HG02938 (cell line): ENCODE data around the gene ERCC6.

Experiments
- ATAC-seq: cut with Tn5 transposase; IDR thresholded peaks from one replicate; pipeline ENCODE4 v1.9.1; 2021; ENCODE audit warnings: mild to moderate bottlenecking, moderate library complexity; ENCODE audit not compliant: unreplicated experiment

ERCC6 gene

DNA sequence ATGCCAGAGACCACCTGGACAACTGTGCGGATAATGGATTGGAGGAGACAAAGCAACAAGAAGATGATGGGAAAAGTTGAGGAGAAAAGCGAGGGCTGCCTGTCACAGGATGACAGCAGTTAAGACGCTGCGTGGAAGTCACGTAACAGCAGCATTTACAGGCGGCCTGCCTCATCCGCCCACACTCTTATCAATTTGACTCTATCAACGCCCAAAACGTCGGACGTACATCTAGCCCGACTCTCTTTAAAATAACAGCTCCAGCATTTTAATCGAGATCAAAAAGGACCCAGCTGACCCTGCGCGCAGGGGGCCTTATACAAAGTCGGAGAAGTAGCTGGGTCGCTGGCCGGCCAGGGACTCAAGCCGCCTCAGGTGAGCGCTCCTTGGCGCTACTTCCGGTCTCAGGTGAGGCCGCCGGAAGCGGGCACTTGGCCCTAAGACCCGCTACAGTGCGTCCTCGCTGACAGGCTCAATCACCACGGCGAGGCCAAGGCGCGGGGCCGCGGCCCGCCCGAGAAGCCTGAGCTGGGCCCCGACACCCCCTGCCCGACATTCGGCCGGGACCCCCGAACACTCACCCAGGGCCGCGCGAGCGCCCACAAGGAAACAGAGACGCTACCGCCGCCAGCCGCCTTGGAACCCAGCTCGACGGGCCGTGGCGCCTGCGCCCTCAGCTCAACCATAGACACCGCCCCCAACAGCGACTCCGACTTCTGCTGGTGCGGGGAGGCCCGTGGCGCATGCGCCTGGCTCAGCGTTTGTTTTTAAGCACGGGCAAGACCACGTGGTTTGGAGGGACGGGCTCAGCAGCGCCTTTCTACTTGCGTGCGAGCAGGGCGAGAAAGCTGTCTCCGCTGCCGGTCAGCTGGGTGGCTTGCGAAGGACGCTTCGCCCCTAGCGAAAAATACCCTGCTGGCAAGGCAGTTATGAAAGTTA lies at the start of gene ERCC6:
Gene ERCC6 (minus strand): TSS at position 741 of the 939 bp plus-strand sequence.
- peak; percentile 82 for ATAC-seq

DNA sequence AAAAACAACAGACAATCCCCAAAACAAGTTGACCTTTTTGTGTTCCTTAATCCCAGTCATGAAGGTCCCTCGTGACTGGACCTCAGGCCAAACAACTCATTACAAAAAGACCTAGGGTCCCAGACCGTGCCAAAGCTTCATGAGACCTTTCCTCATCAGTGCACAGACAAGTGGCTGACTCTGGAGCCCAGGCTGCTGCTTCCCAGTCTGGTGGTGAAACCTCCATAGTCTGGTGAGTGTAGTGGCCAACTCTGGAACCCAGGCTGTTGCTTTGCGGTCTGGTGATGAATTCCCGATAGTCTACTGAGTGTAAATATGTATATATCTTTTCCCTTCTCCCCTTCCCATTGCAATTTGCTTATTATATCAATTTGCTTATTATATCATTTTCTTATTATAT lies 49.1 kb upstream of the ERCC6 start:
- no peak for ATAC-seq

DNA sequence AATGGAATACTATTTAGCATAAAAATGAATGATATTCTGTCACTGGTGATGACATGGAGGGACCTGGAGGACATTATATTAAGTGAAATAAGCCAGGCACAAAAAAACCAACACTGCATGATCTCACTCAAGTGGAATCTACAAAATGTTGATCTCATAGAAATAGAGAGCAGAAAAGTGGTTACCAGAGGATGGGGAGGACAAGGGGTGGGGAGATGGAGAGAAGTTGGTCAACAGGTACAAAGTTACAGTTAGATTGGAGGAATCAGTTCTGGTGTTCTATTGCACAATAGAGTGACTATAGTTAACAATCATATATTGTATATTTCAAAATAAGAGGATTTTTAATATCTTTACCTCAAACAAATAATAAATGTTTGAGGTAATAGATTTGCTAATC lies 46.5 kb upstream of the ERCC6 start:
- no peak for ATAC-seq

DNA sequence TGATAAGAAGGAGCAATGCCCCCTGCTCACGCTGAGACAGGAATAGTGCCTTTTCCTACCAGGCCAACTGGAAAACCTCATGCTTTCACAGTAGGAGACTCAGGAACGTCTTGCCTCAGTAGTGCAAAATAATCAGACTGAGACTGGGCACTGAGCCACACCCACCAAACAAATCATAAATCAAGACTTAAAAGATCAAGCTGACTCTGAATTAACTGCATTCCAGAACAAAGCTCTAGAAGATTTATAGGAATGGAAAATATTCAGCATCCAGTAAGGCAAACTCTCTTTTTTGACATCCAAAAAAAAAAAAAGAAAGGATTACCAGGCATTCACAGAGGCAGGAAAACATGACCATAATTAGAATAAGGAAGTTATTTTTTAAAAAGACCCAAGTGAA lies 40.7 kb upstream of the ERCC6 start:
- ATAC-seq = no peak

DNA sequence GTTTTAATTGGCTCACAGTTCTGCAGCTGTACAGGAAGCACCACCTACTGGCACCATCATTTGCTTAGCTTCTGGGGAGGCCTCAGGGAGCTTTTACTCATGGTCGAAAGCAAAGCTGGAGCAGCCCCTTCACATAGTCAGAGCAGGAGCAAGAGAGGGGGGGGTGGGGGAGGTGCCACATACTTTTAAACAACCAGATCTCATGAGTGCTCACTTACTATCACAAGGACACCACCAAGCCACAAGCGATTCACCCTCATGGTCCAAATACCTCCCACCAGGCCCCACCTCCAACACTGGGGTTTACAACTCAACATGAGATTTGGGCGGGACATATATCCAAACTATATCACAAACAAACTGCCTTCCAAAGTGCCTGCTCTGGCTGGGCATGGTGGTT lies 39.5 kb upstream of the ERCC6 start:
- ATAC-seq = no peak

DNA sequence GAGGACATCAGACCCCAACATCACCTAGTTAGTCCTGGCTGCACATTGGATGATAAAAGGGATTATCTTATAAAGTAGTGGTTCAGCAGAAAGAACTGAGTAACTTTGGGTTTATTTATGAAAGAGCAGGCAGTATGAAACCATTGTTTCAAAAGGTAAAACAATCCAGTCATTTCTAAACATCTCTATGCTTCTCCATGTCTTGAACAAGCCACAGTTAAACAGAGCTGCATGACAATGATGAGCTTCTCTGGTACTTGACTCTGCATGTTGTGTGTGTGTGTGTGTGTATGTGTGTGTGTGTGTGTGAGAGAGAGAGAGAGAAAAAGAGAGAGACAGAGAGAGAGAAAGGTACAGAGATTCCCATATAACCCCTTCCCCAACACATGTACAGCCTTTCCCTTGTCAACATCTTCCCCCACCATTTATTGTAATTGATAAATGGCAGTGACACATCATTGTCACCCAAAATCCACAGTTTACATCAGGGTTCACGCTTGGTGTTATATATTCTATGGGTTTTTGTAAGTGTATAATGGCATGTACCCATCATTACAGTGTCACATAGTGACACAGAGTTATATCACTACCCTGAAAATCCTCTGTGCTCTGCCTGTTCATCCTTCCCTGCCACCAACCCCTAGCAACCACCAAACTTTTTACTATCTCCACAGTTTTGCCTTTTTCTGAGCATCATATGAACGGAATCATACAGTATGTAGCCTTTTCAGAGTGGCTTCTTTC lies 38.4 kb upstream of the ERCC6 start:
- ATAC-seq = no peak

DNA sequence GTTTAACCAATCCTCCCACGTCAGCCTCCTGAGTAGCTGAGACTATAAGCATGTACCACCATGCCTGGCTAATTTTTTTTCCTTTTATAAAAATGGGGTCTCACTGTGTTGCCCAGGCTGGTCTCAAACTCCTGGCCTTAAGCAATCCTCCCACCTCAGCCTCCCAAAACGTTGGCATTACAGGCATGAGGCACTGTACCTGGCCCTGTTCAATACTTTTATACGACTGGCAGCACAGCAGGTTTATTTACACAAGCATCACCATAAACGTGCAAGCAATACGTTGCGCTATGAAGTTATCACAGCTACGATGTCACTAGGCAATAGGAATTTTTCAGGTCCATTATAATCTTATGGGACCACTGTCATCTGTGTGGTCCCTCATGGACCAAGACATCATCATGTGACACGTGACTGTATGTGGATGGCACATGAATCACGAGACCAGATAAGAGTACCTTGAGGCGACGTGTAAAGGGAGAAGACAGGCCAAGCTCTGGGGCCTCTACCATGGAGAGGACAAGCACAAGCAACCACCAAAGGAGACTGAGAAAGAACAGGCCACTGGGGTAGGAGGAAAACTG lies 36.7 kb upstream of the ERCC6 start:
- no peak for ATAC-seq

DNA sequence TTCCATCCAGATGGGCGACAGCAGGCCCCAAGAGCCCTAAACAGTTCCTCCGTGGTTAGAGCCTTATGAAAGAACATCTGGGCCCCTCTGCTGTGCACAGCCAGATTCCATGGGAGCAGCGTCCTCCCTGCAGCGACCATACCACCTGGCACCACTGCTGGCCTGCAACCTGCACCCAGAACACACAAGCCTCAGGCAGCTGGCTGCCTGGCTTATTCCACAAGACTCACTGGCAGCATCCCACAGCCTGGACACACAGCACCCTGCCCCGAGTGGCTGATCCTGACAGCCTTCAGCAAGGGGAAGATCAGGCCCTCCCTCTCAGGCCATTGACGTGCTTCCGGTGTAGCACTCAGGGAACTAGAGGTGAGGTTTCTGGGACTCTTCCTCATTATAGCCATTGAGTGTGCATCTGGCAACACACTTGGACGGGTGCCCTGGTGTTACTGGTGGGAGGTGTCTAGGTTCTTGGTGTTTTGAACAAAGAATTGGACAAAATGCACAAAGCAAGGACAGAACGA lies 33.7 kb upstream of the ERCC6 start:
- no peak for ATAC-seq

DNA sequence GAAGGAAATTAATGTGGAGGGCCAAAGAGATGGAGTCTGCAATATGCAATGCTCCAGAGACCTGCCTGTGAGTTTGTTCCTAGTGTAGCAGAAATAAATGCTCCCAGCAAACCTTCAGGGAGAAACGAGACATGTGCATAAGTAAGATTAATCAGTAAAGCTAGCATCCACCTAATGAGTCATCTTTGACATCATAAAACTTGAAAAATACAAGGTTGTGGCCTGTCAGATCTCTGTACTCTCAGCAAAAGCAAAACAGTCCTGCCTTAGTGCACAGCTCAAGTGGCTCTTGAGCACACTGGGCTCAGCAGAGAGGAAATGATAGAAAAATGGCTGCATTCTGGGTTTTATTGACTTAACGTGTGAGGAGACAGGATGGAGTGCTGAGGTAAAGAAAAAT lies 32.5 kb upstream of the ERCC6 start:
- ATAC-seq = no peak

DNA sequence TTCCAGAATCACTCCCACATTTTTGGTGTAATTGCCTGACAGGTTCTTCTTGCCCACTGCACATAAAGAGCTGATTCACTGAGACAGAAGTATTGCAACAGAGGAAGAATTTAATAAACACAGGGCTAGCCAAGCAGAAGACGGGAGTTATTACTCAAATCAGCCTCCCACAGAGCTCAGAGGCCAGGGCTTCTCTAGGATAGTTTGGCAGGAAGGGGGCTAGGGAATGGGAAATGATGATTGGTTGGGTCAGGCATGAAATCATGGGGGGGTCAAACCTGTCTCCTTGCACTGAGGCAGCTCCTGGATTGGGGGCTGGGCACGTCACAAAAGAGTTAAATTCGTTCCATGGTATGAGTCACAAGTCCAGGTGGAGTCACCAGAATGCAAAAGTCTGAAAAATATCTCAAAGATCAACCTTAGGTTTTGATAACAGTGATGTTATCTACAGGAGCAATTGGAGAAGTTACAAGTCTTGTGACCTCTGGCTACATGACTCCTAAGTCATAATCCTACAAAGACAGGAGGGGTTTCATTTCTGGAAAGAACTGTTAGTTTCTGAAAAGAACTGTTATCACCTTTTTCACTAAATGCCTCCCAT lies 30.2 kb upstream of the ERCC6 start:
- ATAC-seq = no peak

DNA sequence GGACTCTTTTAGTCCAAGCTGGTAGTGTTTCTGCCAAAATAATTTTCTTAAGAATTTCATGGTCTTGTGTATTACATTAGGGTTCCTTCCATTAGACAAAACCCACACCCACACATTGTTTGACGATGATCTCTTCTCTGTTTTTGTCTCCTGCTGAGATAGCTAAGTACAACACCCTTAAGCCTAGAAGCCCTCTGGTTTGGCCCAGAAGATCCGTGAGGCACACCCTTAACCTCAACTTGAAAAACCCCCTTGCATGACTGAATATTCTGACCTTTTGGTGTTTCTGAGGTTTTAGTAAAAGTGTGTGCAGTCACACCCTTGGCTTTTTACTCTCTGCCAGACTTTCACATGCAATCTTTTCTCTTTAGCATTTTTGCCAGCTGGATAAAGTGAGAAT lies 29.3 kb upstream of the ERCC6 start:
- peak; percentile 68 for ATAC-seq

DNA sequence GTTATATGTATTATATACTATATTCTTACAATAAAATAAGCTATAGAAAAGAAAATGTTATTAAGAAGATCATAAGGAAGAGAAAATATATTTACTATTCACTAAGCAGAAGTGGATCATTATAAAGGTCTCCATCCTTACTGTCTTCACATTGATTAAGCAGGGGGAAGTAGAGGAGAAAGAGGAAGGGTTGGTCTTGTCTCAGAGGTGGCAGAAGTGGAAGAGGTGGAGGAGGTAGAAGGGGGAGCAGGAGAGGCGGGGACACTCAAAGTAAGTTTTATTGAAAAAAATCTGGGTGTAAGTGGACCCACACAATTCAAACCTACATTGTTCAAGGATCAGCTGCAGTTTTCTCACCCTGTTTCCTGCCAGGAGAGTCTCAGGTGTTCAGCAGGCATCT lies 28.9 kb upstream of the ERCC6 start:
- ATAC-seq = no peak

DNA sequence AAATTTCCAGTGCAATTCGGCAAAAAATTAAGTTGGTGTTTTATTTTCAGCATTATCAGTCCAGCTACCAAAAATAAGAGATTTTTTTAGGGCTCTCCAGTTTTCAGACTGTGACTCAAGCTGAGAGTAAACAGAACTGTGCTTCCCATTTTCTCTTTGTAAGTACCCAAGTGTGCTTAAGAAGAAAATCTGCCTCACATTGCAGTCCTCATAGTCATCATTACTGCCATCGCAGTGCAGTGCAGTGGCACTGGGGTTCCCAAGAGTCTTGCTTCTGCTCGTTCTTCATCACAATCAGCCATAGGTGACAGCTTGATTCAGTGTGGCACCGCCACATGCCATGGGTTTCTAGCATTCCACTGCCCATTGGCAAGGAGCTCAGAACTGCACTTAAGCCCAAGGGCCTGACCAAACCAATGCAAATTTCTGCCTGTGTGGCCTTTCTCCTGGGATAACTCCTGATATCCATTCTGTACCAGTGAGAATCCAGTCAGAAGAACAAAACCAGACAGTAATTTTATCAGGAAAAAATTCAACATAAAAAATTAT lies 25.6 kb upstream of the ERCC6 start:
- no peak for ATAC-seq

DNA sequence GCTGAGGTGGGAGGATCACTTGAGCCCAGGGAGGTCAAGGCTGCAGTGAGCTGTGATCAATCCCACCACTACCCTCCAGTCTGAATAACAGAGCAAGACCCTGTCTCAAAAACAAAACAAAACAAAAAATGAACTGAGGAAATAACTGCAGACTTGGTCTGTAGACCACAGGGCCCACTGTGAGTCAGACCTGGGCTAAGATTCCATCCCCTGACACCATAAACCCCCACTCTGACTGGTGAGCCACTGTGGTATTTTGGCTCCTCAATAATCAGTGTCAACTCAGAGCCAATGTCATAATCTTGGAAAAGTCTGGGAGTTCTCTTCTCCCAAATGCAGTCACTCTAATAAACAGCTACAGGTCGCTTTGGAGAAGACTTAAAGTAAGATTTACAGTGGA lies 24.0 kb upstream of the ERCC6 start:
- no peak for ATAC-seq

DNA sequence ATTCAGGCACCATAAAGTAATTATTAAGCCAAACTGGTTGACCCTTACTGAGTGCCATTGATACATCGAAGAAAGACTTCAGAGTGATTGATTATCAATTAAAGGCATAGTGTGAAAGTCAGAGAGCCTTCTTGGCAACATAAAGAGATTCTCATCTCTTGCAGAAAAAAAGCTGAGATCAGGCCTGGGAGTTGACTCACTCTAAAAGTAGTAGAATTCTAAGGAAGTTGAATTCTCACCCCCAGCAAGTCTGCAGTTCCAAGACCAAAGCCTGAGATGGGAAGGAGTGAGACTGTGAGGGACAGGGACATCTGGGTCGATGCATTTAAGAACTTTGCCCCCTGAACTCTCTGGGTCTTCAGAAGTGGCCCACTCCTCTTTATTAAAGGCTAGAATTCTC lies 21.6 kb upstream of the ERCC6 start:
- ATAC-seq = no peak

DNA sequence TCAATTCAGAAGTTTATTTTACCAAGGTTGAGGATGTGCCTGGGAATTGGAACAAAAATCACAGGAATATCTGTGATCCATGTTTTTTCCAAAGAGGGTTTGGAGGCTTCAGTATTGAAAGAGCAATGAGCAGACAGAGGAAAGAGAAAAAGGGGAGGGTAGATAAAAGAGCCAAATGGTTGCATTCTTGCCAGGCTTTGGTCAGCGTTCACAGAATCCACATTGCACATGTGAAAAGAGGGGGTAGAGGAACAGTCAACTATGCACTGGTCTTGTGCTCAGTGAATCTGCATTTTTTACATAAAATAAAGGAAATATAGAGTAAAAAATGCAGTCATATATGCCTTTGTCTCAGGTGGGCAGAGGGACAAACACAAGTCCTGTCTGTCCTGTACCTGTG lies 20.6 kb upstream of the ERCC6 start:
- ATAC-seq = no peak

DNA sequence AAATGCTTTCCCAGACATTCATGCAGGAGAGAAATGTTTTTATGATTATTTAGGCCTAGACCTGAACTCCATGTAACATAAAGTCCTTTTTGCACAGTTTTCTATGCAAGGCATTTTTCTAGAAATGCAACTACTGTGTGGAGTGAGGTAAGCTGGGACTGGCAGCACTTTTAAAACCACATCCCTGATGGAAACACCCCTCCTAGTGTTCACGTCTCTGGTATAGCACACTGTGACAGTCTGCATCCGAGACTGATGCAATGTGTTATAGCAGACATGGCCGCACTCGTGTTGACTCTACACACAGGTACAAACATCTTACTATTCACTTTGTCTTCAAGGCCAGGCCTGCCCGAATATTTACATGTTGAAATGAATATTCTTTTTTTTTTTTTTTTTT lies 19.3 kb upstream of the ERCC6 start:
- ATAC-seq = no peak

DNA sequence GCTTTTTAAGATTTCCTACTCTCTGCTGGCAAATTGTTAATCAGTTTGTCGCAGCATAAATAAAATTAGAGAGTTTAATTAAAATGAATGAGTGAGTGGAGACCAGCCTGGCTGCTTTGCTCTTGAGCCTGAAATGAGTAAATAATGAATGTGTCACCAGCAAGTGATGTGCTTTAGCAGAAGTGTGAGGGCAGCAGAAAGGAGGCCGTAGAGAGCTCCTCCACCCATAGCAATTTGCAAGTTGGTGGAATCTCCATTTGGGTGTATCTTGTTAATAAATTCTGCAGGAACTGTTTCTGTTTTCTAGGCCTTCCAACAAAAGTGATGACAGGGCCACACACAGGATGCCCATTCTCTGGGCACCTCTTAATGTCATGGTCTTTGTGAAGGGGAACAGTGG lies 18.8 kb upstream of the ERCC6 start:
- ATAC-seq = no peak

DNA sequence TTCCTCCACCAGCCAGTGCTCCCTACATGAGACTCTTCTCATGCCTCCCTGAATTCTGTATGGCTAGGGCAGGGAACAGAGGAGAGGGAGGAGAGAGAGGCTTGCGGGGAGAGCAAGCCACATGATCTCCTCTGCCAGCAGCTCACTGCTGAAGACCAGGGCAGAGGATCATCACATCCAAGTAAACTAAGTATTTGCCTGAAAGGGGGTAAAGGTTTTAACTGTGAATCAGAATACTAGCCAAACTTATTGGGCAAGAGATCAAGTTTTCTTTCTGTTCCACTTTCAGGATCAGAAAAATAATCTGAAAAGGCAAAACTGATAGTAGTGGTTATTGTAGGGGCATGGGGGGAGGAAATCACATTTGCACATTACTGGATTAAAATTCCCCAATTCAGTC lies 17.8 kb upstream of the ERCC6 start:
- no peak for ATAC-seq

DNA sequence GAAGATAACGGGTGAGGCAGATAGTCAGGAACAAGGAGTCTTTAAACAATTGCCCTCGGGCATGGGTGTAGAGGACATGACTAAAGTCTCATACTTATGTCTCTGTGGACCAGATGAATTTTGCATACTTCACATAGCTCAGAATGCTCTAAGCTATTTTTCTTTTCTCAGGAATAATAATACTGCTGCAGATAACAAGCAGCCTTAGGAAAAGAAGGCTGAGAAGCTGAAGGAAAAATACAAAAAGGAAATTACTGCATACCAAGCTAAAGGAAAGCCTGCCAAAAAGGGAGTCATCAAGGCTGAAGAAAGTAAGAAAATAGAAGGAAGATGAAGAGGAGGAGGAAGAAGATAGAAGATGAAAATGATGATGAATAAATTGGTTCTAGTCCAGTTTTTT lies 13.4 kb upstream of the ERCC6 start:
- ATAC-seq = no peak

DNA sequence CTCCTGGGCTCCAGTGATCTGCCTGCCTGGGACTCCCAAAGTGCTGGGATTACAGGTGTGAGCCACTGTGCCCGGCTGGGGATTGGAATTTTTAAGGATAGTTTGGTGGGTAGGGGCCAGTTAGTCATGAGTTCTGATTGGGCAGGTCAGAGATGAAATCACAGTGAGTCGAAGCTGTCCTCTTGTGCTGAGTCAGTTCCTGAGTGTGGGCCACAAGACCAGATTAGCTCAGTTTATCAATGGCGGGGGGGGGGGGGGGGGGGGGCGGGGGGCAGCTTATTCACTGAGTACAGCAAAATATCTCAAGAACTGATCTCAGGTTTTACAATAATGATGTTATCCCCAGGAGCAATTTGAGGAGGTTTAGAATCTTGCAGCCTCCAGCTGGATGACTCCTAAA lies 11.6 kb upstream of the ERCC6 start:
- no peak for ATAC-seq
